Hepatocyte (in vitro differentiated cells): ENCODE results near the gene ZCWPW2.

ENCODE experiments used
- CTCF ChIP-seq: fragments of 200-600 bp; sonication (generic); IDR thresholded peaks from 2 replicates; pipeline ENCODE4 v1.5.1; 2016; ENCODE audit warnings: antibody characterized with exemption, mild to moderate bottlenecking; ENCODE audit not compliant: poor library complexity
- EZH2 ChIP-seq: fragments of 200-600 bp; sonication (generic); IDR thresholded peaks from 2 replicates; pipeline ENCODE4 v1.6.1; 2016; ENCODE audit warnings: antibody characterized with exemption, mild to moderate bottlenecking, borderline replicate concordance

- TF ChIP-seq CTCF (no peak), EZH2 (no peak)
Observed at GRCh38 chr3:28485164-28485563, 136.6 kb downstream of the ZCWPW2 start.
